HG02840 (cell line): ENCODE measurements around the gene UGDH.

ENCODE experiments used
- ATAC-seq: cut with Tn5 transposase; IDR thresholded peaks from one replicate; pipeline ENCODE4 v1.9.1; 2021; ENCODE audit warnings: mild to moderate bottlenecking, moderate library complexity, moderate number of reproducible peaks; ENCODE audit not compliant: unreplicated experiment, low FRiP score

UGDH gene

GRCh38 chr4:39456946-39457763 lies 70.1 kb downstream of the UGDH start:
- no peak for ATAC-seq

DNA sequence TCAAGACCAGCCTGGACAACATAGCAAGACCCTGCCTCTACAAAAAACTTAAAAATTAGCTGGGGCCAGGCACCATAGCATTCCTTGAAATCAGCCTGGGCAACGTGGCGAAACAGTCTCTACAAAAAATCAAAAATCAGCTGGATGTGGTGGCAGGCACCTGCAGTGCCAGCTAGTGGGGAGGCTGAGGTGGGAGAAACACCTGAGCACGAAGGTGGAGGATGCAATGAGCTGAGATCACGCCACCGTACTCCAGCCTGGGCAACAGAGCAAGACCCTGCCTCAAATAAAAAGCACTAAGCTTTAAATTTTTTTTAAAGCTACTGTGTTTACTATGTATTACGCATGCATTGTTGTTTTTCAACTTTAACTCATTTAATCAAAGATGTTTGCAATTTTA lies 71.8 kb downstream of the UGDH start:
- ATAC-seq: no peak

DNA sequence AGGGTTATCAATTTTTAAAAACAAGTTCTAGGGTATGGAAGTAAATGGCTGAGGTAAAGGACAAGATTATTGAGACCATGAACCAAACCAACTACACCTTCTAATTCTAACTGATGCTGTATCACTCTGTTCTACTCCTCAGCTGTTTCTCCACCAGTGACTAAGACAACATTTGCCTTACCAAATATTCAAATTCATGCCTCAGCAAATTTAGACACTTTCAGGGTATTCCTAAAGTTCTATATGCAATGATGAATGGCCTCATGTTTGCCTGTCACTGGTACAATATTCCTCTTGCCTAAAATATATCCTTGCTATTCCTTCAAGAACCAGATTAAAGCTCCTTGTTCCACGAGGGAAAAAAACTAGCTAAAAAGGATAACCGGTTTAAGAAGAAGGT lies 73.5 kb downstream of the UGDH start:
- ATAC-seq: no peak

DNA sequence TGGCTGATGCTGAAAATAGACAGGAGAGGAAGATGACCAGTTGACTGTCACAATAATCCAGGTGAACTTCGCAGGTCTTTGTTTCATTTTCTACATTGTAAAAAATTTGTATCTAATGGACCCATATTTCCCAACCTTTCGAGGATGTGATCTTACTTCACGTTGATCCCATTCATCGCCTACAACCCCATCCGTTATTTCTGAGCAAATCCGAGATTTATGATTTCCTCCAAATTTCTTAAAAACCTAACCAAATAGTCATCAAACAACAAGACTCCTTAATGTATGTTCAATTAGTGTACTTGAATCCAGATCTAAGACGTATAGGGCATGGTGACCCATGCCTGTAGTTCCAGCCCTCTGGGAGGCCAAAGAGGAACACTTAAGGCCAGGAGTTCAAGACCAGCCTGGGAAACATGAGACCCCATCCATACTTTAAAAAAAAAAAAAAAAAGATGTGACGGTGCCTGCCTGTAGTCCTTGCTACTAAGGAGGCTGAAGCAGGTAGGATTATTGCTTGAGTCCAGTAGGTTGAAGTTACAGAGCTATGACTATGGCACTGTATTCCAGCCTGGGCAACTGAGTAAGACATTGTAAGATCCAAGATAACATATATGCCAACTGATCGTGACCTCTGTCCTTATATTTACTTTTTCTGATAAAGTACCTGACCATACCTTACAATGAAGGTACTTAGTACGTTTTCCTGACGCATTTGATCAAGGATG lies 74.2 kb downstream of the UGDH start:
- no peak for ATAC-seq

DNA sequence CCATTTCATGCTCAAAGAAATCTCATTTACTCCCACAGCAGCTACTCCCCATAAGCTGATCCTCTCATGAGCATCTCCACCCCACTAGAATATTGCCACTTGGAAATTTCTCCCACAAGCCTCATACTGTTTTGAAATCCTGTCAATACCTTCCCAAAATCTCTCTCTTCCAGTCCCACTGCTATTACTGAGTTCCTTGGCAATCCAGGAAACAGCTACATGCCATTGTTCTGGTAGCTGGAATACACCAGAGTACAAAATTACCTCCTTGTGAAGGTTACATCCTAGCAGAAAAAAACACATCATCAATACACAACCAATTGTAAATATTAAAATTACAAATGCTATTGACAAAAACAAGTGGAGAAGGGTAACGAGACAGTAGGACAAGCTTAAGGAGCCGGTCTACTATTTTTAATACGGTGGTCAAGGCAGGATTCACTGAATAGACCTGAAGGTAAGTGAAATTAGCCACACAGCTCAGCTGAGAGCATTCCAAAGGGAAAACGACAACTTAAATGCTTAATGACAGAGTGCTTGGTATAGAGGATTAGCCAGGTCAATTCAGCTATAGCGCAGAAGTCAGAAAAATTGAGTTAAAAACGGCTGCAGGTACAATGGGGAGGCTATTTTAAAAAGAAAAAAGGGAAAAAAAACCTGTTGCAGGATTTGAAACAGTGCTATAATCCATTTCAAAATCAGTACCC lies 74.9 kb downstream of the UGDH start:
- no peak for ATAC-seq

DNA sequence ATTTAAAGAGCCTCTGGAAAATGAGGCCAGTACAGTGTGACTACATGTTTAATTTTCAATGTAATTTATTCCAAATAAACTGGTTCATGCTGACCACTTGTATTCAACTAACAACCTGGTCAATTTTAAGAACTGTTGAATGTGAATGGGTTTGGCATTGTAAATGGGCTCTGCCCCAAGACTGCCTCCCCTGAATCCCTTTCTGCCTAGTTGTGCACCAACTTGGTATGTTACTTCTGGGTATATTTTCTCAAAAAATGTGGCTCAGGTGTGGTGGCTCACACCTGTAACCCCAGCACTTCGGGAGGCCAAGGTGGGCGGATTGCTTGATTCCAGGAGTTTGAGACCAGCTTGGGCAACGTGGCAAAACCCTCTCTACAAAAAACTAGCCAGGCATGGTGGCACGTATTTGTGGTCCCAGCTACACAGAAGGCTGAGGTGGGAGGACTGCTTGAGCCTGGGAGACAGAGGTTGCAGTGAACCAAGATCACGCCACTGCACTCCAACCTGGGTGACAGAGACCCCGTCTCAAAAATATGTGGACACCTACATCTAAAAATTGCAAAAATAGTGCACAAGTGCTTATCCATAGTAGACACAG lies 75.7 kb downstream of the UGDH start:
- ATAC-seq: no peak

DNA sequence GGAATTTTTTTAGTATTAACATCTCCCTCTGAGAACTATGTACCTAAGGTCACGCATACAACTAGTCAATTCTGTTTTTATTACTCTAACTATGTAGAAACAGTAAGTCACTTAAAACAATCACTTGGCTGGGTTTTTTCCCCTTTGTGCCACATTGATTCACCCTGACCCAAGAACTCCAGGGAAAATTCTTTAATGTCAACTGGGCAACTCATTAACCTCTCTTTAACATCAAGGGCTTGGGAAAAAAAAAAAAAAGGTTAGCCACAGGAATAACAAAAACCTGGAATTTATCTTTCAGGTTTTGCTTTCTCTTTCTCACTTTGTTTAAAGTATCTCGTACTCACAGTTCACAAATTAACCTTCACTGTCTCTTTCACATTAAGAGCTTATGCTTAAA lies 76.6 kb downstream of the UGDH start:
- ATAC-seq: no peak
